GM21447 (cell line): ENCODE results near the gene HOXC11.

Experiments
- ATAC-seq: cut with Tn5 transposase; IDR thresholded peaks from one replicate; pipeline ENCODE4 v1.9.1; 2021; ENCODE audit not compliant: unreplicated experiment

Gene HOXC11

GRCh38 chr12:53942467-53942997 is 30.4 kb upstream of the HOXC11 start:
- ATAC-seq, result no peak

DNA sequence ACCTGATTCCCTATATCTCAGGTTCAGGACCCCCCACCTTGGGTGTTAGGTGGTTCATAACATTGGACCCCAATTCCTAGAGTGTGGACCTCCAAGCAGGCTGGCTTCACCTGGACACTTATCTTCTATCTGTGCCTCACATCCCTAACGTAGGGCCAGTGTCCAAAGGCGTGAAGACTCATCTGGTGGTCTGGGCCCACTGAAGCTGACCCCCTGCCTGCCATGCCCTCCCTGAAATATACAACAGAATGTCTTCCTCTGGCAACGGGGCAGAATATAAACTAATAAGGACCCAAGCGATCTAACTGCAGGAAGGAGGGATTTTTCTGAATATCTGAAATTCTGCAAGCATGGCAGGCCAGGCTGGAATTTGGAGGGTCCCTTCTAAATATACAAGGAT is 28.7 kb upstream of the HOXC11 start:
- no peak for ATAC-seq

GRCh38 chr12:53944907-53945847 is 27.7 kb upstream of the HOXC11 start:
- no peak for ATAC-seq

DNA sequence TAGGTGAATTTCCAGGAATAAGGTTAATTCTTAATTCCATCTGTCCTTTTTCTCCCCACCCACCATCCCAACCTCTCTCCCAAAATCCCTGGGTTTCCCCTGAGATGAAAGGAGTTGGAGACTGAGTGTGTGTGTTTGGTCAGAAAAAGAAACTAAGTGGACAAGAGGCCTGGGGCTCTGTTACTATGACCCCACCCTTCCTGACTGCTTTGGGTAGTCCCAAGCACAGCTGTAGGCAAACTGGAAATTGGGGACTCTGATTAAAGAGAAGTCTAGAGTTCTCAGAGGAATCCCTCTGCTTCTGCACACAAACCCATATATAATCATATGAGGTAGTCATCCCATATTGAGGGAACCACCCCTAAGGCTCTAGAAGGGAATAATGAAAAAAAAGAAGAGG is 25.2 kb upstream of the HOXC11 start:
- ATAC-seq, result no peak

DNA sequence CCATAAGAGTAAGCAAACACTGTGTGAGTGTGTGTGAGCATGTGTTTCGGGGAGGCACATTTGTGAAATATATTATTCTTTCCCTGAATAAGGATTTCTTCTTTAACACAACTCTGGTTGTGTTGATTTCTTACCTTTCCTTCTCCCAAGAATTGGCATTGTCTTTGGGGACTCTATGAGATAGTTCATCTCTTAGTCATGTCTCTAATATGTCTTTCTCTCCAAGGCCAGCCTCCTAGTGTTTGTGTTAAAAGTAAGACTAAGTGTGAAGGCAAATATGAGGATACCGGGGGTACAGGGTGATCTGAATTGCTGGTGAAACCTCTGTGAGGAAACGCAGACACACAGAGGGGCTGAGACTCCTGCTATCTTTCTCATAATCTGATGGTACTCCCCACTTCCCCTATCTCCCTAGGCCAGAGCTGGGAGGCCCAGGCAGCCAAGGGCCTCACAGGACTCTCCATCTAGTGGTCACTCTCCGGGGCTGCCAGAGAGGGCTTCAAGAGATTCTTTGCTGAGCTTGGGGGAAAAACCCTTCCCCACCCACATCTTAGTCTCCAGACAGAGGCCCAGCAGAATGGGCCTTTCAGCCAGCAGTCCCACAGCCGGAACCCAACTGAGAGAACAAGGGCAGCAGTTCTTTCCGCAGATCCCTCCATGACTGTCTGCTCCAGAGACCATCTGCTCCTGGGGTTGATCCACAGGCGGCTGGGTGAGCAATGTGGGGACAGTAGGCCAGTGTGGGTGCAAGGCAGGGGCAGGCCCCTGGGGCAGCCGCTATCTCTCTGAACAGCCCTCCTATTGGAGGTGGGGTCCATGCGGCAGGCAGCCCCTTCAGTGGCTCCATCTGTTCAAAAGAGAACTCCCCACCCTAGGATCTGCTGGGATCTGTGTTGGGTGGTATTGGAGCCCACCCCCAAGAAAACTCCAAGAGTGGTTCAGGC is 24.0 kb upstream of the HOXC11 start:
- no peak for ATAC-seq

- ATAC-seq, result no peak
Measured at GRCh38 chr12:53949631-53950436, 23.1 kb upstream of the HOXC11 start.

- no peak for ATAC-seq
Measured at GRCh38 chr12:53950437-53950773, 22.5 kb upstream of the HOXC11 start.

DNA sequence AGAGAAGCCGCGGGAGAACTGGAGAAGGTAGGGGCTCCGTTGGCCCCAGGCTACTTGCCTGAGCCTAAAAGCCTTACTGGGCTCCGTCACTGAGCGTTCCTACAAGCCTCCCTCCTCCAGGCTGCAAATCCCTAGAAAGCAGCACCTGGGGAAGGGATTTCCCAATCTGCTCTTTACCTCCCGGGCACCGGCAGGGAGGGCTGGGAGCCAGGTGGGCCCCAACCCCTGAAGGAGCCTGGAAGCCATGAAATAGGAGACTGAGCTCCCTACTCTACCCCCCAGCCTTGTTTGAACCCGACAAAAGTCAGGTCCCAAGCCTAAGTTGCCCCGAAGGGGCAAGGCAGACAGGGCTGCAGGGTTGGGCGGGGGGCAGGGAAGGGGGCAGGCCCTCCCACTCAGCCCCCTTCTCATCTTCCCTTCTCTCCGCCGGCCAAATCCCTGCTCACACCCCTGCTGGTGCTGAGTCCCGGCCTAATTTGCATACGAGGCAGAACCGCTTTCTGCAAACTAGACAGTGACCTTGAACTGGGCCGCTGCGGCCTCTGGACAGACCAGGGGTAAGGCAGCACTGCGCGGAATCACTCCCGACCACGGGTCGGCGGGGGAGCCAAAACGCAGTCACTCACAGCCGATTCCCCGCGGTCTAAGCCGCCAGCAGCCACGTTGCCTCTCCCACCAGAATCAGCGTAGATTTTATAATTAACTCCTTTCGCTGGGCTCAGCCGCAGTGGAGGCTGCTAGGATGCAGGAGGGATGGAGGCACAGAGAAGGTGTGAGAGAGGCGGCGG is 21.9 kb upstream of the HOXC11 start:
- ATAC-seq, result no peak

- no peak for ATAC-seq
Measured at GRCh38 chr12:53951577-53952334, 21.2 kb upstream of the HOXC11 start.

GRCh38 chr12:53952335-53952694 is 20.6 kb upstream of the HOXC11 start:
- ATAC-seq, result no peak

DNA sequence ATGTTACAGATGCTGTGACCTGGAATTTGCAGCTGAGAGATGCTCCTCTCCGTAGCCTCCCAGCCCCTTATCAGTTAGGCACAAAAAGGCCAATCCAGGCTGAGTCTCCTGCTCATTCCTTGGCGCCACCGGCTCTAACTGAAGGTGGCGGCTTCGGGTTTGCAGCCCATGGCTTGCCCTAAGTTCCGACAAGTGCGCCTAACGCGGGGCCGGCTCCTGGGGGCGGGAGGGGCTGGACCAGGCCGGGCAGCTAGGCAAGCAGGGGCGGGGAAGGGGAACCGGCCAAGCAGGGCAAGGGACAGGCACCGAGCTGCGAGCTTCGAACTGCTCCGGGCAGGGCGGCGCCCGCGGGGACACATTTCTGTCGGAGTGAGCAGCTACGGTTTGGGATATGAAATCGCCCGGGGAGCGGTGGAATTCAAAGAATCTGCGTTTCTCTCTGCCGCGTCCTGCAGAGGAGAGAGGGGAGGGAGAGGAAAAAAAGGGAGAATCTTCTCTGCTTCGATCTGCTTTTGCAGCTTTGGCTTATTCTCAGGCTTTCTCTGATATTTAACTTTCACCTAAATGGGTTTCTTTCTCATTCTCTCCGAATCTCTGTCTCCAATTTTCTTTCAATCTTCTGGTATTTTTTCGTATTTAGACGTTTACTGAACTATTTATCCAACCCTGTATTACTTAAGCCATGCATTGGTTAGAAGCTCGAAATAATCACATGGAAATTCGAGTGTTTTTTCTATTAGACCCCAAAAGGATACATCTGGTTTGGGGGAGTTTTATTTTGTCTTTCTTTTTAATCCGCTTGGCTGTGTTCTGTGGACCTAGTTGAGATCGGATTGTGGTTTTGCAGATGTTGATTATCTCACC is 19.8 kb upstream of the HOXC11 start:
- no peak for ATAC-seq

- no peak for ATAC-seq
Measured at GRCh38 chr12:53953831-53954693, 18.9 kb upstream of the HOXC11 start.

GRCh38 chr12:53954694-53955035 is 18.3 kb upstream of the HOXC11 start, which contains the start of gene HOXC12:
Gene HOXC12 (plus strand): TSS chr12:53954903. CDS start chr12:53954930, 27 bp downstream.
- ATAC-seq, result no peak

- no peak for ATAC-seq
Measured at GRCh38 chr12:53955036-53955775, 17.7 kb upstream of the HOXC11 start.

- ATAC-seq, result no peak
Measured at GRCh38 chr12:53955776-53956250, 17.1 kb upstream of the HOXC11 start.

DNA sequence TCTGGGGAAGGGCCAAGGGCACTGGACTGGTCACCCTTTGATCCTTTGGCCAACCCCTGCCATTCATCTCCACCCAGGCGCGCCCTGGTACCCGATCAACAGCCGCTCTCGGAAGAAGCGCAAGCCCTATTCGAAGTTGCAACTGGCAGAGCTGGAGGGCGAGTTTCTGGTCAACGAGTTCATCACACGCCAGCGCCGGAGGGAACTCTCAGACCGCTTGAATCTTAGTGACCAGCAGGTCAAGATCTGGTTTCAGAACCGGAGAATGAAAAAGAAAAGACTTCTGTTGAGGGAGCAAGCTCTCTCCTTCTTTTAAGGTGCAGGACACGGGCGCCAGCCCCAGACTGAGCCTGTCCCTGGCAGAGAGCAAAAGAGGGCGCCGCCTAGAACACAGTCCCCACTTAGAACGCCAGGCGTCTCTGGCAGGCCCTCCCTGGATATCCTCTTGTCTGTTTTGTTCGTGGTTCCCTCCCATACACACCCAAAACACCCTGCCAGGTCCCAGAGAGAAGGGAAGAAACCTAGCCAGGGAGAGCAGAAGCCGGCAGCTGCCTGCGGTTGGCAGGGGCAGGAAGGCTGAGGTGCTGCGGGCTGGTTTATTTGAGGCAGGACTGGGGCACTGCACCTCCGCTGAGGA is 16.6 kb upstream of the HOXC11 start:
- ATAC-seq, result no peak
